NT2/D1 (cell line): ENCODE measurements around the gene MSL1.

Experiments
- SUZ12 ChIP-seq: IDR thresholded peaks from 2 replicates; pipeline ENCODE4 v1.6.1; 2011; ENCODE audit not compliant: insufficient read length, insufficient read depth; ENCODE audit errors: extremely low read depth
- YY1 ChIP-seq: IDR thresholded peaks from 2 replicates; pipeline ENCODE4 v1.6.1; 2011; ENCODE audit not compliant: insufficient read length, insufficient read depth

GRCh38 chr17:40104594-40105486 is 16.9 kb upstream of the MSL1 start:
- no peak for TF ChIP-seq SUZ12
- no peak for TF ChIP-seq YY1
